IPS-NIHi7 (cell line): ENCODE results near the gene CLDN19.

Experiments
- DNase-seq: peaks from one replicate; pipeline ENCODE4 v3.0.0; 2012; ENCODE audit warnings: mixed read lengths; ENCODE audit errors: extremely low spot score

The CLDN19 gene

GRCh38 chr1:42703888-42704464 lies 36.1 kb downstream of the CLDN19 start:
- no peak for DNase-seq

- no peak for DNase-seq
Measured at GRCh38 chr1:42700006-42700405, 40.0 kb downstream of the CLDN19 start.

GRCh38 chr1:42698081-42698813 lies 41.8 kb downstream of the CLDN19 start:
- no peak for DNase-seq

- DNase-seq = no peak
Measured at GRCh38 chr1:42692911-42693310, 47.1 kb downstream of the CLDN19 start.

- DNase-seq = no peak
Measured at GRCh38 chr1:42692461-42692860, 47.6 kb downstream of the CLDN19 start.

GRCh38 chr1:42691157-42691498 lies 48.9 kb downstream of the CLDN19 start:
- DNase-seq = no peak

- DNase-seq = no peak
Measured at GRCh38 chr1:42690477-42691156, 49.4 kb downstream of the CLDN19 start.

GRCh38 chr1:42689912-42690311 lies 50.1 kb downstream of the CLDN19 start:
- DNase-seq = no peak

- no peak for DNase-seq
Measured at GRCh38 chr1:42686418-42686817, 53.6 kb downstream of the CLDN19 start.

- peak; percentile 15 for DNase-seq
Measured at GRCh38 chr1:42684139-42684538, 55.9 kb downstream of the CLDN19 start.
